MCF 10A (cell line): ENCODE results near the gene GABRB3. TPM values are rescaled to one million over a fixed set of nuclear protein-coding genes. Genes with fewer than 3 reads are reported as not detected.

Experiments used
- BruUV-seq: library from RNA; stranded (reverse); fragments of 400-500 nt; replicated peaks from 2 replicates; lab custom pipeline; 2021; lab: Mats Ljungman, UMichigan
- CTCF ChIA-PET: fragments of 300-600 bp; sonication (Branson Sonifier 250); formaldehyde crosslinking; extraction: SDS; loops from one replicate; lab custom pipeline; 2021; ENCODE audit warnings: antibody characterized with exemption, inconsistent platforms; lab: Yijun Ruan, JAX
- POLR2A ChIA-PET: fragments of 300-600, 350-650 bp; sonication (Branson Sonifier 250); formaldehyde crosslinking; extraction: SDS; loops from one replicate; lab custom pipeline; 2020; ENCODE audit warnings: antibody characterized with exemption, inconsistent platforms; lab: Yijun Ruan, JAX
- DNase-seq: peaks from one replicate; pipeline ENCODE4 v3.0.0-alpha.2; 2018; ENCODE audit not compliant: unreplicated experiment
- H3K27ac Mint-ChIP-seq: one replicate; pipeline ENCODE4 v1.8.0; 2022; ENCODE audit warnings: mild to moderate bottlenecking, low read depth, mixed read lengths; ENCODE audit not compliant: unreplicated experiment
- H3K27me3 Mint-ChIP-seq: one replicate; pipeline ENCODE4 v1.8.0; 2022; ENCODE audit warnings: mixed read lengths; ENCODE audit not compliant: insufficient read depth, unreplicated experiment
- H3K36me3 Mint-ChIP-seq: one replicate; pipeline ENCODE4 v1.8.0; 2022; ENCODE audit warnings: mild to moderate bottlenecking, moderate library complexity, mixed read lengths; ENCODE audit not compliant: insufficient read depth, unreplicated experiment
- H3K4me1 Mint-ChIP-seq: one replicate; pipeline ENCODE4 v1.8.0; 2022; ENCODE audit warnings: mixed read lengths; ENCODE audit not compliant: insufficient read depth, unreplicated experiment
- H3K4me3 Mint-ChIP-seq: one replicate; pipeline ENCODE4 v1.8.0; 2022; ENCODE audit warnings: mild to moderate bottlenecking, moderate library complexity, mixed read lengths; ENCODE audit not compliant: unreplicated experiment
- H3K9me3 Mint-ChIP-seq: one replicate; pipeline ENCODE4 v1.8.0; 2022; ENCODE audit warnings: mixed read lengths; ENCODE audit not compliant: unreplicated experiment
- CTCF ChIP-seq: fragments of 200-600 bp; IDR thresholded peaks from one replicate; pipeline ENCODE4 v1.8.0; 2022; ENCODE audit warnings: antibody characterized with exemption, mild to moderate bottlenecking; ENCODE audit not compliant: unreplicated experiment
- intact Hi-C: fragments of 100-400 bp; cut with micrococcal nuclease; formaldehyde crosslinking; loops from 2 replicates; pipeline ENCODE4 v1.14.1; 2022
- total RNA-seq: library from RNA; stranded (reverse); gene quantifications from 2 replicates; pipeline ENCODE4 v1.2.3, GENCODE V29; 2022

The GABRB3 gene
- total RNA-seq, 1 experiment from 2014 or later = not detected

GRCh38 chr15:26674467-26674866, 98.4 kb downstream of the GABRB3 start:
- intact Hi-C loops = no loop called here
- BruUV-seq = no TSS peak
- ChIA-PET POLR2A (no interaction called here), CTCF (no interaction called here)
- no peak for DNase-seq
- no peak for TF ChIP-seq CTCF
- peaks cover 52% of the 10 kb centered on the region for H3K9me3 Mint-ChIP-seq
- H3K4me3 Mint-ChIP-seq = no peak overlapping the region
- H3K27me3 Mint-ChIP-seq = no peaks in the 10 kb centered on the region
- H3K36me3 Mint-ChIP-seq = no peaks in the 10 kb centered on the region
- no peak overlapping the region for H3K27ac Mint-ChIP-seq
- H3K4me1 Mint-ChIP-seq = no peaks in the 10 kb centered on the region

DNA sequence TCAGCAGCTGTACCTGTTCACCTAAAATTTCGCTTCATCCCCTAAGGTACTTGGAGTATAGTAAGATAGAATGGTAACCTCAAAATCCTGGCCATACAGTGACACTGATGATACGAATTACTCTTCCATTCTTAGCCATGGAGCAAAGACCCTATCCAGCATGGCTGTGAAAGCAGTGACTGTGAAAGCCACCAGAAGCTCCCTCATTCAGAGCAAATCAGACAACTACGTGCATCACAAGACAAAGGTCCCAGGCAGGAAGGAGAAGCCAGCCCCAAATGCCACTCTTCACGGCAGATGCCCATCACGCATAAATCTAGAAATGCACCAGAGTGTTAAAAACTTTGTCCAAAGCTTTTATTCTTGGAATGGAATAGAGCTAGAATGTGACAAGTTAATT, 99.4 kb downstream of the GABRB3 start:
- ChIA-PET CTCF (no interaction called here), POLR2A (no interaction called here)
- intact Hi-C loops = no loop called here
- Mint-ChIP-seq H3K27ac (no peak overlapping the region), H3K36me3 (no peaks in the 10 kb centered on the region), H3K9me3 (peaks cover 54% of the 10 kb centered on the region), H3K4me3 (no peak overlapping the region), H3K27me3 (no peaks in the 10 kb centered on the region), H3K4me1 (no peaks in the 10 kb centered on the region)
- no peak for TF ChIP-seq CTCF
- no TSS peak for BruUV-seq
- DNase-seq = no peak

DNA sequence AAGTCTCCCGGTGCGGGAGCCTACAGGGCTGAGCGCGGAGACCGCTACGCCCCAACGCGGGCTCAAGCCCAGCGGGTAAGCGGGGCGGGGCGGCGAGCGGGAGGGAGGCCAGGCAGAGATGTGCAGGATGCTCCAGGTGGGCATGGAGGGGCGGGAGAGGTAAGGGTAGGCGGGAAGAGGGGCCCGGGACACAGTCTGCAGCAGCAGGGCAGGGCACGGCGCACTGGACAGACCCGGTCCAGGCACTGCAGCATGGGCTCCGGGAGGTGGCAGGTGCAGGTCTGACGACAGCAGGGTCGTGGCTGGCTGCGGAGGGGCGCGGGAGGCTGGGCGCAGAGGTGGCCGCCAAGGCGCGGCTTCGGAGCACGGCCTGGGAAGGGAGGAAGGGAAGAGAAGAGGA, 102.8 kb downstream of the GABRB3 start:
- no peak for DNase-seq
- Mint-ChIP-seq H3K36me3 (no peaks in the 10 kb centered on the region), H3K27ac (no peak overlapping the region), H3K9me3 (peaks cover 47% of the 10 kb centered on the region), H3K4me3 (no peak overlapping the region), H3K4me1 (no peaks in the 10 kb centered on the region), H3K27me3 (no peaks in the 10 kb centered on the region)
- intact Hi-C loops = no loop called here
- ChIA-PET CTCF (no interaction called here), POLR2A (no interaction called here)
- no peak for TF ChIP-seq CTCF
- BruUV-seq = no TSS peak

- H3K4me1 Mint-ChIP-seq = no peaks in the 10 kb centered on the region
- no peak for TF ChIP-seq CTCF
- H3K4me3 Mint-ChIP-seq = no peak overlapping the region
- POLR2A ChIA-PET = no interaction called here
- intact Hi-C loops = no loop called here
- H3K36me3 Mint-ChIP-seq = no peaks in the 10 kb centered on the region
- no TSS peak for BruUV-seq
- H3K27ac Mint-ChIP-seq = no peak overlapping the region
- peaks cover 34% of the 10 kb centered on the region for H3K9me3 Mint-ChIP-seq
- CTCF ChIA-PET = no interaction called here
- DNase-seq = no peak
- H3K27me3 Mint-ChIP-seq = no peaks in the 10 kb centered on the region
Observed at GRCh38 chr15:26667222-26667988, 105.5 kb downstream of the GABRB3 start.
